Body of pancreas (tissue), 4 donors: ENCODE data around the gene PCIF1.

Experiments
- CTCF ChIP-seq, 7 experiments: fragments of 450-650 bp in 4 of 7; fragments of 200-600 bp in 3 of 7; sonication (generic) in 3 of 7; IDR thresholded peaks; one replicate each; pipeline ENCODE4 v1.5.1; 2016 to 2019; ENCODE audit warnings: antibody characterized with exemption in 7 of 7
- POLR2A ChIP-seq, 3 donors: fragments of 450-650 bp; IDR thresholded peaks; one replicate each; pipeline ENCODE4 v1.6.1; 2016; ENCODE audit warnings: antibody characterized with exemption in 3 of 3, mild to moderate bottlenecking in 2 of 3

- no peak for TF ChIP-seq CTCF (IDR thresholded peaks at IDR 0.05)
- TF ChIP-seq POLR2A (IDR thresholded peaks at IDR 0.05): no peak
These were observed 11.2 kb downstream of the PCIF1 start for GRCh38 chr20:45945678-45946148.
